PC-3 (cell line): ENCODE measurements around the gene C17orf100.

Experiments
- EZH2 ChIP-seq: fragments of 300-600 bp; sonication (generic); IDR thresholded peaks from one replicate; pipeline ENCODE4 v1.6.1; 2017; ENCODE audit warnings: antibody characterized with exemption, mild to moderate bottlenecking, low read length; ENCODE audit not compliant: unreplicated experiment
- EZH2phosphoT487 ChIP-seq: fragments of 300-600 bp; sonication (generic); IDR thresholded peaks from 2 replicates; pipeline ENCODE4 v1.6.1; 2018; ENCODE audit warnings: mild to moderate bottlenecking, antibody characterized with exemption, low read length, borderline replicate concordance
- TF ChIP-seq, protein P1 (sequence below): fragments of 300-600 bp; sonication (generic); conservative IDR thresholded peaks from 2 replicates; pipeline ENCODE4 v1.5.1; 2017; ENCODE audit warnings: antibody characterized with exemption, low read depth, mild to moderate bottlenecking, low read length

DNA sequence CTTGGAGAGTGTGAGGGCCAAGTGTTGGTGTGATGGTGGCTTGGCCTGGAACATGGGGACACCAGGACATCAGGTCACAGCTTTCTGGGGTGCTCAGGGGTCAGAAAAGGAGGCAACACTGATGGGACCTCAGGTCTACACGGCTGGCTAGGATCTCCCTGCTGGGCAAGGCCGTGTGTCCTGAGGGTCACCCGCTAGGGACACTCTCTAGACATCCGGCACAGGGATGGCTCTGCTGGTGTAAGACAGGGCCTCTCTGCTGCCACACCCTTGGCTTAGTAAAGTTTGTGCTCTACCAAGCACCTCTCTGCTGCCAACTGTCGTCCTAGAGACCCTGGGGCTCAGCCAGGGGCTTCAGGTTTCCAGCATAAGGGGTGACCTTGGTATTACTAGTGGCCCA, 45.3 kb downstream of the C17orf100 start:
- TF ChIP-seq, protein P1, sequence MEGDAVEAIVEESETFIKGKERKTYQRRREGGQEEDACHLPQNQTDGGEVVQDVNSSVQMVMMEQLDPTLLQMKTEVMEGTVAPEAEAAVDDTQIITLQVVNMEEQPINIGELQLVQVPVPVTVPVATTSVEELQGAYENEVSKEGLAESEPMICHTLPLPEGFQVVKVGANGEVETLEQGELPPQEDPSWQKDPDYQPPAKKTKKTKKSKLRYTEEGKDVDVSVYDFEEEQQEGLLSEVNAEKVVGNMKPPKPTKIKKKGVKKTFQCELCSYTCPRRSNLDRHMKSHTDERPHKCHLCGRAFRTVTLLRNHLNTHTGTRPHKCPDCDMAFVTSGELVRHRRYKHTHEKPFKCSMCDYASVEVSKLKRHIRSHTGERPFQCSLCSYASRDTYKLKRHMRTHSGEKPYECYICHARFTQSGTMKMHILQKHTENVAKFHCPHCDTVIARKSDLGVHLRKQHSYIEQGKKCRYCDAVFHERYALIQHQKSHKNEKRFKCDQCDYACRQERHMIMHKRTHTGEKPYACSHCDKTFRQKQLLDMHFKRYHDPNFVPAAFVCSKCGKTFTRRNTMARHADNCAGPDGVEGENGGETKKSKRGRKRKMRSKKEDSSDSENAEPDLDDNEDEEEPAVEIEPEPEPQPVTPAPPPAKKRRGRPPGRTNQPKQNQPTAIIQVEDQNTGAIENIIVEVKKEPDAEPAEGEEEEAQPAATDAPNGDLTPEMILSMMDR, result no peak
- TF ChIP-seq EZH2 (no peak), EZH2phosphoT487 (no peak)
